Osteocyte (in vitro differentiated cells): ENCODE results near the gene LENEP. TPM values are rescaled to one million over a fixed set of nuclear protein-coding genes. Genes with fewer than 3 reads are reported as not detected.

Source experiments
- DNase-seq: peaks from one replicate; pipeline ENCODE4 v3.0.0; 2021; ENCODE audit warnings: mixed read lengths; ENCODE audit not compliant: unreplicated experiment; ENCODE audit errors: extremely low spot score
- H3K27ac Mint-ChIP-seq: one replicate; pipeline ENCODE4 v1.8.0; 2021; ENCODE audit warnings: mild to moderate bottlenecking, mixed read lengths; ENCODE audit not compliant: unreplicated experiment
- H3K27me3 Mint-ChIP-seq: one replicate; pipeline ENCODE4 v1.8.0; 2021; ENCODE audit warnings: mixed read lengths; ENCODE audit not compliant: unreplicated experiment
- H3K36me3 Mint-ChIP-seq: one replicate; pipeline ENCODE4 v1.8.0; 2021; ENCODE audit warnings: mixed read lengths; ENCODE audit not compliant: unreplicated experiment
- H3K4me1 Mint-ChIP-seq: one replicate; pipeline ENCODE4 v1.8.0; 2021; ENCODE audit warnings: mixed read lengths; ENCODE audit not compliant: unreplicated experiment
- H3K4me3 Mint-ChIP-seq: one replicate; pipeline ENCODE4 v1.8.0; 2021; ENCODE audit warnings: mild to moderate bottlenecking, moderate library complexity, mixed read lengths; ENCODE audit not compliant: unreplicated experiment
- H3K9me3 Mint-ChIP-seq: one replicate; pipeline ENCODE4 v1.8.0; 2021; ENCODE audit warnings: mixed read lengths; ENCODE audit not compliant: unreplicated experiment
- total RNA-seq: library from RNA; stranded (reverse); gene quantifications from 2 replicates; pipeline ENCODE4 v1.2.1, GENCODE V29; 2021
- TF ChIP-seq, protein P1 (sequence below): fragments of 200-600 bp; sonication (generic); IDR thresholded peaks from 2 replicates; pipeline ENCODE4 v1.5.0; 2021; ENCODE audit warnings: antibody characterized with exemption, mild to moderate bottlenecking, moderate library complexity

The LENEP gene
- total RNA-seq, 1 donor from 2014 or later: not detected

DNA sequence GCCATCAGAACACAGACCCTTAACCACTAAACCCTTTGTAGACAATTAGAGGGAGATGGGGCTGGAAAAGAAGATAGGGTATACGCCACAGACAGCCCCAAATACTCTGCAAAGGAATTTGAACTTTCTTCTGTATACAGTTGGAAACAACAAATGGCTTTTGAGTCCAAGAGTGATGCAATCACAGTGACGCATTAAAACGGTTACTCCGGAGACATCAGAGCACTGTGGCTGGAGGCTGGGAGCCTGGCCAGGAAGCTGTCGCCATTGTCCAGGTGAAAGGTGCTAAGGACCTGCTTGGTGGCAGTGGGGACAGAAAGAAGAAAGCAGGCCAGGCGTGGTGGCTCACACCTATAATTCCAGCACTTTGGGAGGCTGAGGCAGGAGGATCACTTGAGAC, 6.1 kb upstream of the LENEP start:
- Mint-ChIP-seq H3K4me1 (peaks cover 6% of the 10 kb centered on the region), H3K9me3 (no peaks in the 10 kb centered on the region), H3K27me3 (no peaks in the 10 kb centered on the region), H3K27ac (no peak overlapping the region), H3K4me3 (no peak overlapping the region), H3K36me3 (peaks cover 4% of the 10 kb centered on the region)
- TF ChIP-seq, protein P1, sequence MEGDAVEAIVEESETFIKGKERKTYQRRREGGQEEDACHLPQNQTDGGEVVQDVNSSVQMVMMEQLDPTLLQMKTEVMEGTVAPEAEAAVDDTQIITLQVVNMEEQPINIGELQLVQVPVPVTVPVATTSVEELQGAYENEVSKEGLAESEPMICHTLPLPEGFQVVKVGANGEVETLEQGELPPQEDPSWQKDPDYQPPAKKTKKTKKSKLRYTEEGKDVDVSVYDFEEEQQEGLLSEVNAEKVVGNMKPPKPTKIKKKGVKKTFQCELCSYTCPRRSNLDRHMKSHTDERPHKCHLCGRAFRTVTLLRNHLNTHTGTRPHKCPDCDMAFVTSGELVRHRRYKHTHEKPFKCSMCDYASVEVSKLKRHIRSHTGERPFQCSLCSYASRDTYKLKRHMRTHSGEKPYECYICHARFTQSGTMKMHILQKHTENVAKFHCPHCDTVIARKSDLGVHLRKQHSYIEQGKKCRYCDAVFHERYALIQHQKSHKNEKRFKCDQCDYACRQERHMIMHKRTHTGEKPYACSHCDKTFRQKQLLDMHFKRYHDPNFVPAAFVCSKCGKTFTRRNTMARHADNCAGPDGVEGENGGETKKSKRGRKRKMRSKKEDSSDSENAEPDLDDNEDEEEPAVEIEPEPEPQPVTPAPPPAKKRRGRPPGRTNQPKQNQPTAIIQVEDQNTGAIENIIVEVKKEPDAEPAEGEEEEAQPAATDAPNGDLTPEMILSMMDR: no peak
- DNase-seq: no peak

DNA sequence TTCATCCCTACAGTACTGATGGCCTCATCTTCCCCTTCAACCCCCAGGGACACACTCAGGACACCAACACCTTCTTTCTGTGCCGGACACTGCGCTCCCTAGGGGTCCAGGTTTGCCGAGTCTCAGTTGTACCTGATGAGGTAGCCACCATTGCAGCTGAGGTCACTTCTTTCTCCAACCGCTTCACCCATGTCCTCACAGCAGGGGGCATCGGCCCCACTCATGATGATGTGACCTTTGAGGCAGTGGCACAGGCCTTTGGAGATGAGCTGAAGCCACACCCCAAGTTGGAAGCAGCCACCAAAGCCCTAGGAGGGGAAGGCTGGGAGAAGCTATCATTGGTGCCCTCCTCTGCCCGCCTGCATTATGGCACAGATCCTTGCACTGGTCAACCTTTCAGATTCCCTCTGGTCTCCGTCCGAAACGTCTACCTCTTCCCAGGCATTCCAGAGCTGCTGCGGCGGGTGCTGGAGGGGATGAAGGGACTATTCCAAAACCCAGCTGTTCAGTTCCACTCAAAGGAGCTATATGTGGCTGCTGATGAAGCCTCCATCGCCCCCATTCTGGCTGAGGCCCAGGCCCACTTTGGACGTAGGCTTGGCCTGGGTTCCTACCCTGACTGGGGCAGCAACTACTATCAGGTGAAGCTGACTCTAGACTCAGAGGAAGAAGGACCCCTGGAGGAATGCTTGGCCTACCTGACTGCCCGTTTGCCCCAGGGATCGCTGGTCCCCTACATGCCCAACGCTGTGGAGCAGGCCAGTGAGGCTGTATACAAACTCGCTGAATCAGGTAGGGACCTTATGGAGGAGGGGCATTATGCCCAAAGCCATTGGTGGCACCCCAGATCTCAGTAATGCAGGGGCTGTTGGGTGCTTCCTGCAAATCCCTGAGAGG, 5.1 kb upstream of the LENEP start:
- no peaks in the 10 kb centered on the region for H3K27me3 Mint-ChIP-seq
- TF ChIP-seq, protein P1: no peak
- no peaks in the 10 kb centered on the region for H3K9me3 Mint-ChIP-seq
- no peak overlapping the region for H3K27ac Mint-ChIP-seq
- peaks cover 4% of the 10 kb centered on the region for H3K36me3 Mint-ChIP-seq
- H3K4me1 Mint-ChIP-seq: peaks cover 11% of the 10 kb centered on the region
- DNase-seq: no peak
- H3K4me3 Mint-ChIP-seq: no peak overlapping the region

DNA sequence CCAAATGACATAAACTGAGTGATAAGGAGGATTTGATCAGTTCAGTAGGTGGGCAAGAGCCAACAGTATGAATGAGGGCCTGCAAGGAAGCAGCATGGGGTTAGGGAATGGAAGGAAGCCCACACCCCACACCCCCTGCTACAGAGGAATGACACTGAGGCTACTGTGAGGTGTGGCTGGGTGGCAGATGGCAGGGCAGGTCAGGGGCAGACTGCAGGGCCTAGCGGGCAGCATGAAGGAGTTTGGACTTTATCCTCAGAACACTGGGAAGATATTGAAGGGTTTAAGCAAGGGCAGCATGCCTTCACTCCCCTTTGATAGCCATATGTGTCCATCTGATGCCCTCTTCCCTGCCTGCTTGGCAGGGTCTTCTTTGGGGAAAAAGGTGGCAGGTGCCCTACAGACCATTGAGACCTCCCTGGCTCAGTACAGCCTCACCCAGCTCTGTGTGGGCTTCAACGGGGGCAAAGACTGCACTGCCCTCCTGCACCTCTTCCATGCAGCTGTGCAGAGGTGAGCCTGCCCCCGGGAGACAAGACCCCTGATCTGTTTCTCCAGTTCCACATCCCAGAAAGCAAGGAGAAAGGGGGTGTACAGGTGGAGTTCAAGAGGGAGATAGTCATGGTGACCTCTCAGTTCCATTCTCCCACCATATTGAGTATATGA, 4.1 kb upstream of the LENEP start:
- DNase-seq: no peak
- TF ChIP-seq, protein P1: no peak
- Mint-ChIP-seq H3K27ac (no peak overlapping the region), H3K9me3 (no peaks in the 10 kb centered on the region), H3K36me3 (peaks cover 4% of the 10 kb centered on the region), H3K4me3 (no peak overlapping the region), H3K27me3 (no peaks in the 10 kb centered on the region), H3K4me1 (peaks cover 5% of the 10 kb centered on the region)

DNA sequence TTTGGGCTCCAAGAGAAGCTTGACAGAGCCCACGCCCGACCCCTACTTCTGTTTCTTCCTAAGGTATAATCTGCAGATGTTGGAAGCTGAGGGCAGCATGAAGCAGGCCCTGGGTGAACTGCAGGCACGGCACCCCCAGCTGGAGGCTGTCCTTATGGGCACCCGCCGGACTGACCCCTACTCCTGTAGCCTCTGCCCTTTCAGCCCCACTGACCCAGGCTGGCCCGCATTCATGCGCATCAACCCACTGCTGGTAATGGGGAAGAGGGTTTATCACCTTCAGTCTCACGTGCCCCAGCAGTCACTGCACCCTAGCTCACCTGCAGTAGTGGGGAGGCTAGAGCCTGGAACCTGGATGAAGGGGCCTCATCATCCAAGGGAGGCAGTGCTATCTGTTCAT, 3.1 kb upstream of the LENEP start:
- Mint-ChIP-seq H3K4me3 (no peak overlapping the region), H3K4me1 (peaks cover 5% of the 10 kb centered on the region), H3K9me3 (no peaks in the 10 kb centered on the region), H3K27me3 (no peaks in the 10 kb centered on the region), H3K36me3 (peaks cover 4% of the 10 kb centered on the region), H3K27ac (no peak overlapping the region)
- TF ChIP-seq, protein P1: no peak
- DNase-seq: no peak
